OCI-LY1 (cell line): ENCODE data around the gene GMNN.

Source experiments
- H2AFZ ChIP-seq: fragments of 200-600 bp; sonication (generic), shearing (Covaris generic); 2 replicates; pipeline ENCODE4 v1.6.0; 2014; ENCODE audit warnings: antibody characterized with exemption, mild to moderate bottlenecking, low read length
- H3F3A ChIP-seq: fragments of 200-600 bp; sonication (generic), shearing (Covaris generic); 2 replicates; pipeline ENCODE4 v1.6.0; 2014; ENCODE audit warnings: mild to moderate bottlenecking, antibody characterized with exemption, low read length, moderate library complexity; ENCODE audit not compliant: insufficient read depth
- H3K27ac ChIP-seq: fragments of 200-600 bp; sonication (generic); 2 replicates; pipeline ENCODE4 v1.5.1; 2014; ENCODE audit warnings: low read length, mixed run types, mild to moderate bottlenecking, low read depth; ENCODE audit not compliant: poor library complexity, severe bottlenecking
- H3K27me3 ChIP-seq: fragments of 200-600 bp; sonication (generic); 2 replicates; pipeline ENCODE4 v1.6.0; 2014; ENCODE audit warnings: antibody characterized with exemption, mild to moderate bottlenecking, low read length, moderate library complexity; ENCODE audit not compliant: insufficient read depth
- H3K36me3 ChIP-seq: fragments of 200-600 bp; sonication (generic); 2 replicates; pipeline ENCODE4 v1.6.1; 2014; ENCODE audit warnings: mild to moderate bottlenecking, antibody characterized with exemption, low read length, moderate library complexity, mixed read lengths; ENCODE audit not compliant: insufficient read depth
- H3K4me1 ChIP-seq: fragments of 200-600 bp; sonication (generic); 2 replicates; pipeline ENCODE4 v1.5.1; 2014; ENCODE audit warnings: mild to moderate bottlenecking, low read length, moderate library complexity; ENCODE audit not compliant: insufficient read depth, severe bottlenecking
- H3K4me2 ChIP-seq: fragments of 200-600 bp; sonication (generic), shearing (Covaris generic); 2 replicates; pipeline ENCODE4 v1.6.1; 2014; ENCODE audit warnings: low read length
- H3K4me3 ChIP-seq: fragments of 200-600 bp; sonication (generic); 2 replicates; pipeline ENCODE4 v1.5.1; 2014; ENCODE audit warnings: low read length, low read depth, mild to moderate bottlenecking, mixed read lengths; ENCODE audit not compliant: poor library complexity, severe bottlenecking
- H3K79me2 ChIP-seq: fragments of 200-600 bp; shearing (Covaris generic); 2 replicates; pipeline ENCODE4 v1.6.1; 2016; ENCODE audit warnings: mixed run types, low read length, mixed read lengths; ENCODE audit not compliant: insufficient read depth
- H3K9ac ChIP-seq: fragments of 200-600 bp; sonication (generic), shearing (Covaris generic); 2 replicates; pipeline ENCODE4 v1.6.1; 2014; ENCODE audit warnings: mild to moderate bottlenecking, low read length, mixed read lengths
- H3K9me2 ChIP-seq: fragments of 200-600 bp; sonication (generic), shearing (Covaris generic); 2 replicates; pipeline ENCODE4 v1.6.1; 2014; ENCODE audit warnings: low read depth, mild to moderate bottlenecking, low read length, mixed read lengths
- H3K9me3 ChIP-seq: fragments of 200-600 bp; shearing (Covaris generic); 2 replicates; pipeline ENCODE4 v1.6.1; 2014; ENCODE audit warnings: low read length, mixed read lengths
- H4K20me1 ChIP-seq: fragments of 200-600 bp; sonication (generic), shearing (Covaris generic); 2 replicates; pipeline ENCODE4 v1.6.0; 2016; ENCODE audit warnings: mild to moderate bottlenecking, low read length; ENCODE audit not compliant: insufficient read depth
- EZH2 ChIP-seq: fragments of 200-600 bp; sonication (generic), shearing (Covaris generic); IDR thresholded peaks from 2 replicates; pipeline ENCODE4 v1.8.0; 2017; ENCODE audit warnings: borderline replicate concordance, mixed run types, mild to moderate bottlenecking, antibody characterized with exemption, low read length, moderate library complexity, mixed read lengths
- TF ChIP-seq, protein P1 (sequence below): fragments of 200-600 bp; sonication (generic), shearing (Covaris generic); IDR thresholded peaks from 2 replicates; pipeline ENCODE4 v1.5.1; 2017; ENCODE audit warnings: mild to moderate bottlenecking, antibody characterized with exemption, low read length, moderate library complexity, mixed read lengths

GMNN gene

DNA sequence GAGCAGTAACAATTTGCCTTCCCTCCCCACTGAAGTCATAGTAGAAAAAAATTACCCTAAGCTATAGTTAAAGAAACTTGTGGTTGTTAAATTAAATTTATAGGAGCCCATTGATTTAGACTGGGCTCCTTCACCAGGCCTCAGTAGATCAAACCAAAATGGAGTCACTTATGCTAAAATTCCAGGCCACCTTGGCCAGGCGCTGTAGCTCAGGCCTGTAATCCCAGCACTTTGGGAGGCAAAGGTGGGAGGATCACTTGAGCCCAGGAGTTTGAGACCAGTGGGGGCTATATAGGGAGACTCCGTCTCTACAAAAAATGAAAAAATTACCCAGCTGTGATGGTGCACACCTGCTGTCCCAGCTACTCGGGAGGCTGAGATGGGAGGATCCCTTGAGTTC, 15.0 kb upstream of the GMNN start:
- Histone ChIP-seq H2AFZ (no peak overlapping the region), H3K4me2 (no peak overlapping the region), H3K27me3 (no peaks in the 10 kb centered on the region), H3K27ac (no peak overlapping the region), H3F3A (no peaks in the 10 kb centered on the region), H3K4me1 (peaks cover 9% of the 10 kb centered on the region), H4K20me1 (no peaks in the 10 kb centered on the region), H3K4me3 (no peak overlapping the region), H3K36me3 (no peaks in the 10 kb centered on the region), H3K79me2 (no peaks in the 10 kb centered on the region), H3K9me3 (0 out of 2 replicates have a peak, but pooled peaks cover 1% of the 10 kb centered on the region), H3K9me2 (no peaks in the 10 kb centered on the region), H3K9ac (no peak overlapping the region)
- TF ChIP-seq, protein P1, sequence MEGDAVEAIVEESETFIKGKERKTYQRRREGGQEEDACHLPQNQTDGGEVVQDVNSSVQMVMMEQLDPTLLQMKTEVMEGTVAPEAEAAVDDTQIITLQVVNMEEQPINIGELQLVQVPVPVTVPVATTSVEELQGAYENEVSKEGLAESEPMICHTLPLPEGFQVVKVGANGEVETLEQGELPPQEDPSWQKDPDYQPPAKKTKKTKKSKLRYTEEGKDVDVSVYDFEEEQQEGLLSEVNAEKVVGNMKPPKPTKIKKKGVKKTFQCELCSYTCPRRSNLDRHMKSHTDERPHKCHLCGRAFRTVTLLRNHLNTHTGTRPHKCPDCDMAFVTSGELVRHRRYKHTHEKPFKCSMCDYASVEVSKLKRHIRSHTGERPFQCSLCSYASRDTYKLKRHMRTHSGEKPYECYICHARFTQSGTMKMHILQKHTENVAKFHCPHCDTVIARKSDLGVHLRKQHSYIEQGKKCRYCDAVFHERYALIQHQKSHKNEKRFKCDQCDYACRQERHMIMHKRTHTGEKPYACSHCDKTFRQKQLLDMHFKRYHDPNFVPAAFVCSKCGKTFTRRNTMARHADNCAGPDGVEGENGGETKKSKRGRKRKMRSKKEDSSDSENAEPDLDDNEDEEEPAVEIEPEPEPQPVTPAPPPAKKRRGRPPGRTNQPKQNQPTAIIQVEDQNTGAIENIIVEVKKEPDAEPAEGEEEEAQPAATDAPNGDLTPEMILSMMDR = no peak
- no peak for TF ChIP-seq EZH2

DNA sequence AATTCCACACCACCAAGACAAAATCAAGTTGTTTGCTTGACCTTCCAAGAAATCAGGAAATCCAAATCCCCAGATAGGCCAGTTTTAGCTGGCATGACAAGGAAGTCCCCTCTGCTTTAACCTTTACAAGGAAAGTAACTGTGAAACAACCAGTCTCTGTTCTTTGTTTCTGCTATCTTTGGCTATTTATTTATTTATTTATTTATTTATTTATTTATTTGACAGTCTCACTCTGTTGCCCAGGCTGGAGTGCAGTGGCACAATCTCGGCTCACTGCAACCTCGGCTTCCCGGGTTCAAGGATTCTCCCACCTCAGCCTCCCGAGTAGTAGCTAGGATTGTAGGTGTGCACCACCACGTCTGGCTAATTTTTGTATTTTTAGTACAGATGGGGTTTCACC, 14.5 kb upstream of the GMNN start:
- Histone ChIP-seq H3K4me1 (peaks cover 9% of the 10 kb centered on the region), H3K4me3 (no peak overlapping the region), H3K27ac (no peak overlapping the region), H3K4me2 (no peak overlapping the region), H3K36me3 (no peaks in the 10 kb centered on the region), H3K9me2 (no peaks in the 10 kb centered on the region), H3K9me3 (no peaks in the 10 kb centered on the region), H3K9ac (no peak overlapping the region), H3K27me3 (no peaks in the 10 kb centered on the region), H4K20me1 (no peaks in the 10 kb centered on the region), H2AFZ (no peak overlapping the region), H3F3A (no peaks in the 10 kb centered on the region), H3K79me2 (no peaks in the 10 kb centered on the region)
- TF ChIP-seq, protein P1 = no peak
- TF ChIP-seq EZH2 = no peak

DNA sequence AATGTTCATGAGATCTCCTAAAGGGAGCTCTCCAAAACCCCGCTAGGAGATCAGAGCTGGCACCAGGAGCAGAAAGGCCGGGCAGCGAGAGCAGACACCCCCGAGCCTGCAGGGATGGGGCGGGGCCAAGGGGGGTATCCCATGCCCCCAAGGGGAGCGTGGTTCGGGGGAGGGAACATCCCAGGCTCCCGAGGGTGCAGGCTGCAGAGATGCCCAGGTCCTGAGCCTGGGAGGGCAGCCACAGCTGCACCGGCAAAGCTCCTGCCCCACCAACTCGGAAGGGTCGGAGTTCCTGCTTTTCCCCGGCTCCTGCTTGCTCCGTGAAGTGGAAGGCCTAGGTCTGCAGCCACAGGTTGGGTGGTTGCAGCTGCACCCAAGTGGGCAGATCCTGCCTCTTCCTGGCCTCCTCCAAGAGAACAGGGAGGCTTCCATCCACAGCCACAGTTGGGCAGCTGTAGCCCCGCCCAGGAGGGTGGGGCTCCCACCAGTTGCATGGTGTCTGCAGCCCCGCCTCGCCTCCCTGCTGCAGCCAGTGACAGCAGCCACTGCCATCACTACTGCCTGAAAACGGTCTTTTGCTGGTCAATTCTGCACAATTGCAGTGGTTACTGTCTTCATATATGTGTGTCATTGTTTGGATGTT, 13.4 kb upstream of the GMNN start:
- H3K9me2 ChIP-seq = no peaks in the 10 kb centered on the region
- H3K4me2 ChIP-seq = no peak overlapping the region
- no peak overlapping the region for H3K4me3 ChIP-seq
- TF ChIP-seq EZH2 = no peak
- TF ChIP-seq, protein P1 = no peak
- no peaks in the 10 kb centered on the region for H3K36me3 ChIP-seq
- H3K27ac ChIP-seq = no peak overlapping the region
- peaks cover 9% of the 10 kb centered on the region for H3K4me1 ChIP-seq
- no peaks in the 10 kb centered on the region for H3K9me3 ChIP-seq
- no peaks in the 10 kb centered on the region for H3K27me3 ChIP-seq
- H4K20me1 ChIP-seq = no peaks in the 10 kb centered on the region
- H3F3A ChIP-seq = no peaks in the 10 kb centered on the region
- no peaks in the 10 kb centered on the region for H3K79me2 ChIP-seq
- H3K9ac ChIP-seq = no peak overlapping the region
- H2AFZ ChIP-seq = no peak overlapping the region
